HG03460 (cell line): ENCODE measurements around the gene CCDC201.

Source experiments
- ATAC-seq: cut with Tn5 transposase; IDR thresholded peaks from one replicate; pipeline ENCODE4 v1.9.1; 2021; ENCODE audit not compliant: unreplicated experiment

CCDC201 gene, protein sequence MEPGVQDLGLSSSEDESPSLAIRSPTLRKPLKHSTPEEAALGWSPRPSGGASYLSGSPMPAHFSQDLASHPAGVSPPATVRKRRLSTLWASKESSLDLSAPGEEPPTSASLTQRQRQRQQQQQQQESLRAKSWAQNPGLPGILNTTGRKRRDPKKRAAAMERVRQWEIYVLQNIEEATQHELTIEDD

DNA sequence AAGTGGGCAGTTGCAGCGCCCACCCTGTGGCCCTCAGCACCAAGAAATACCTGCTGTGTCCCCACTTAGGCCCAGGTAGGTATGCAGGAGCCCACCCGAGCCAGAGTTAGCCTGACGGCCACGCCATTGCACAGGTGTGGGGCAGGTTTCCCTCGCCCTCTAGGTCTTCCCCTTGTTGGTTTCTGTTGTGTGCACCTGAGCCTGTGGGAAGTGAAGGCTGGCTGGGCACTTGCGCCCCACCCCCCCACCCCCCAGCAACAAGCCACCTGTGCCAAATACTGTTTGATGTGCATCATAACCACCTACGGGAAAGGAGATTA, at the start of gene CCDC201:
Gene CCDC201, minus strand, starts transcription at position 48 of the 320 bp plus-strand sequence. CDS start 75 bp downstream, outside the sequence.
- ATAC-seq = no peak

DNA sequence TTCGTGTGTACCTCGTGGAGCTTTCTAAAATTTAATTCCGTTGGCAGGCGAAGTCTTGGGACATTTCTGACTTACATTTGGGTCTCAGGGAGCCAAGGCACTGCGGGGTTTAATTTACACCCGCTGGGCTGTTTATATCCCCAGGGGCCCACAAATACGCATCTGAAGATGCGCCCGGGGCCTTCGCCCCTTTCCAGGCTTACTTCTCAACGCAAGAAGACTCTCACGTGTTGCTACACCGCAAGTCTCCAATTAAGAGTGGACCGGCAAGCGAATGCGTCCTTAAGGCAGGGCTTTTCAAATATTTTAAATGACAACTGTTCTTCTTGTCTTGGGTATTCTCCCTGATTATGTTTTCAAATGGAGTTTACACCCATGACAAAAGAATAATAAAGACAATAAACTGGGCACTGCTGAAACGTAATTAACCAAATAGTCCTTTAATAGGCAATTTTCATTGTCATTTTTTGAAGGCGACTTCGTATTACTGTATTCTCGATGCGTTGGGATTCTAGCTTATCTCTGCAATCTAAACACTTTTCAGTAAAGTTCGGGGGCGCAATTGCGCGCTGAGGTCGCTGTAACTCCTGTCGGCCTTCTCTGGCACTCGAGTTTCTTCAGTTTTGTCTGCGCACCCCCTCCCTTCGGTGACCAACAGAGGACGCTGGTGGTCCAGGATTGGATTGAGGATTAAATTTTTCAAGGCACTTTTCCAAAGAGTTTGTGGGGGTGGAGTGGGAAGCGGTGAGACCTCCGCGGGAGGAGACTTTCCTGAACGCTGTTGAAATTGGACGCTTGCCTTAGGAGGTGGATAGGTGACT, 49.0 kb upstream of the CCDC201 start:
- ATAC-seq = no peak

DNA sequence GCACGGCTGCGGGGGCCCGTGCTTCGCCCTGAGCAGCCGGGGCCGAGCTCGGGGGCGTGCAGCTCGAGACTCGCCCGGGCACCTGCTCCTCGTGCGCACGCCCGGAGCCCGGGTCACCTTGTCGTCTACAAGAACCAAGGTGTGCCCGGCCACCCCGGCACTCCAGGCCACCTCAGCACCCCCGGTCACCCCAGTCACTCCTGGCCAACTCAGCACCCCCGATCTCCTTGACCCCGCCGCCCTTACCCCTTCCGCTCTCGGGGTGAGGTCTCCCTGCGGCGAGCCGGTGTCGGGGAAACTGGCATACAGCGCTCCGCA, 48.5 kb upstream of the CCDC201 start:
- no peak for ATAC-seq

DNA sequence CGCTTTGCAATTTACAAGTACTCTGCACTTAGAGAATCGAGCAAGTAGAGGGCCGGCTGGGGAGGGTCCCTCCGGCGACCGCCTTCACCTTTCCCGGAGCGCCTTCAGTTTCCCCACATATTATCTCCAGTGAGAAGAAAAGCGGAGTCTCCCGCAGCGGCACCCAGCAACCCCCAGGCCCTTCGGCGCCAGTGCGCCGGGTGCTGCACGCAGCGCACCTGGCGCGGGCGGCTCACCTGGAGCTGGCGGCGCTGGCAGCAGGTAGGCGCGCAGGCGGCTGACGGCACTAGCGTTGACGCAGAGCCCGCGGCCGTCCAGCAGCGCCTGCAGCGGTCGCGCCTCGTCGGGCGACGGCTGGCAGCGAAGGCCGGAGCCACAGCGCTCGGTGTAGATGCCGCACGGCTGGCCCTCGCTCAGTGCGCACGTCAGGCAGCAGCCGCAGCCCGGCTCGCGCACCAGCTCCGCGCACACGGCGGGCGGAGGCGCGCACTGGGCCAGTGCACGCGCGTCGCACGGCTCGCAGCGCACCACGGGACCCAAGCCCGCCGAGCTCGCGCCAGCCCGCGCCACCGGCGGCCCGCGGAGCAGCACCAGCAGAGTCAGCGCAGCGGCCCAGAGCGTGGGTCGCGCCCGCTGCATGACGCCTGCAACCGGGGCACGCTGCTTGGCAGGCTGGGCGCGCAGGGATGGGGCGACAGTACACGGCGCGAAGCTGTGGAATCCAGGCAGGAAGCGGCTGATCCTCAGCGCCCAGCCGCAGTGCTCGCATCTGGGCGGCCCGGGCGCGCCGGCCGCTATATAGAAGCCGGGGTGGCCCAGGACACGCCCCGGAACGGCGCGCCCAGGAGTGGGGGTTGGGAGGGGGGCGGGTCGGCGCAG, 47.9 kb upstream of the CCDC201 start, which contains the start of gene IGFBP3:
Gene IGFBP3, minus strand, starts transcription at position 771 of the 879 bp plus-strand sequence. Its CDS starts 132 bp downstream, at position 639.
- ATAC-seq = no peak

DNA sequence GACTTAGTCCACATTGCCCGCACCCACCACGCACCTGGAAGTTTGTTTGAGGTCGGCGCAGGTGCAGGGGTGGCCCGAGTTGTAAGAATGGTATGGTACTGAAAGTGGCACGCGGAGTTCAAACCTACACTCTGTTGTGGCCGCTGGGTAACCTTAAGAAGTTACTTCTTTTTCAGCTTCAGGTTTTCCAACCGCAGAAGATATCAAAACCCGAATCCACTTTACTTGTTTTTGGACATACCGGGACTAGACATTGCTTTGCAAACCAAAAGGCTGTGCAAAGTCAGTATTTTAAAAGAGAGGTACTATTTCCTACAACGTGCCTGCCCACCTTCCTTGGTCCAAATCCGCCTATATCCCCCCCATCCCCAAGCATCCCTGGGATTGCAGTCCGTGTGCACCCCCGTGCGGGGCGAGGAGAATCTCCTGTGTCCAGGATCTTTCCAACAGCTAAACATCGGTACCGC, 47.1 kb upstream of the CCDC201 start:
- ATAC-seq = no peak

DNA sequence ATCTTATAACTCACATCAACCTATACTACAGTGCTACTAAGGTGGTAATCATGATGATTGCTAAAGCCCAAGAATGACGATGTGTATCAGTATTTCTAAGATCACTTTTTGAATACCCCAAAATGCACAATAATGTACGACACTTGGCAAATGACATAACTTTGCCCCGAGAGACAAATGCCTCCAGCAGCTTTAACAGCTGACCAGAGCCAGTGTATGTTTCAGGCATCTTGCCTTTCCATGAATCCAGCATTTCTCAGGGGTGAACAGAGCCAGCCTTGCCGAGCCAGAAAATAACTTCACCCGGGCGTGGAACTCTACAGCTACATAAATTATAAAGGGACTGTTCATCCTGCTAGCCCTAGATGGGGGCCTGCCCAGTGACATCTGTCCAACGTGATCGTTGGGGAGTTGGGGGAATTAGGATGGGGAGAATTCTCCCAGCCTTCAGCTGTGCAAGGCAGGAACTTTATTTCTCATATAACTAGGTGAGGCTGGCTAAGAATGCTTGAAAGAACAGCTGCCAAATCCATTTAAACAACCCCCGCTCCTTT, 46.4 kb upstream of the CCDC201 start:
- ATAC-seq = no peak

DNA sequence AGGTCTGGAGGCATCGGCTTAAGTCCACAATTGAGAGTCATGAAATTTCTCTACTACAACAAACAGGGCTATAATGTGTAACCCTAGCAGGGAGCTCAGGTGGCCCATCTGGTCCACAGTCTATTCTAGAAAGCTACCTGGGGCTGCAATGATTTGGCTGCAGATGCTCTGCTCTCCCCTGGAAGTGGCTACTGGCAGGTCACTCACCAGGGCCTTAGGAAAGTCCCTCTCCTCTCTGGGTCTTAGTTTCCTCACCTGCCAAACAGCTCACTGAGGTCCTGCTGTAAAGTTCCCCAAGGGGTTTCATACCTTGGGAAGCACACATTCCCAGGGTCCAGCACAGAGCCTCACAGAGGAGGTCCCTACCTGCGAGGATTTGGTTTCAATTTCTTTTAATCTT, 45.7 kb upstream of the CCDC201 start:
- no peak for ATAC-seq

DNA sequence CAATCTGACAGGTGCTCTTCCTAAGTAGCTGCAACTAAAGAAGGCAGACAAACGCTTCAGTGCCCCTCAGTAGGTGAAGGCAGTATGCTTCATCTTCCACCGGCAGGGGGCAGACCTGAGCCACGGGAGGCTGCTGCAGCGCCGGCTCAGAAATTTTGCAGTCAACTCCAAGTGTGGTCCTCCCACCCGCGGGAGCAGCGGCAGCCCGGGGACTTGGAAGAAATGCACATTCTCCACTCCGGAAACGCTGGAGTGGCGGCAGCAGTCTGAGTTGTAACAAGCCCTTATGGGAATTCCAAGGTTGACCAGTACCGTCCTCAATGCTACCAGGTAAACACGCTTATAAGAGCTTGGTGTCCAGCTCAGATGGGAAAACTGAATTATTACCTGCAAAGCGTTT, 44.8 kb upstream of the CCDC201 start:
- ATAC-seq = no peak

DNA sequence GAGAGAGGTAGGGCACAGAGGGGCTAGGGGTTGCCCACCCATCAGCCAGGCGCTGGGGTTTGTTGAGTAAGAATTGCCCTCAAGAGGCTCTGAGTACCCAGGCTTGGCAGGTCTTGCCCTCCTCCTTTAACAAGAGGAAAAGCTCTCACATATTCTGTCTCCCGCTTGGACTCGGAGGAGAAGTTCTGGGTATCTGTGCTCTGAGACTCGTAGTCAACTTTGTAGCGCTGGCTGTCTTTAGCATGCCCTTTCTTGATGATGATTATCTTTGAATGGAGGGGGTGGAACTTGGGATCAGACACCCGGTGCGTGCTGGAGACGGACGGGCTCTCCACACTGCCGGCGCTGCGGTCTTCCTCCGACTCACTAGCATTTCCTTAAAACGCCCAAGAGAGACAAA, 44.2 kb upstream of the CCDC201 start:
- no peak for ATAC-seq

DNA sequence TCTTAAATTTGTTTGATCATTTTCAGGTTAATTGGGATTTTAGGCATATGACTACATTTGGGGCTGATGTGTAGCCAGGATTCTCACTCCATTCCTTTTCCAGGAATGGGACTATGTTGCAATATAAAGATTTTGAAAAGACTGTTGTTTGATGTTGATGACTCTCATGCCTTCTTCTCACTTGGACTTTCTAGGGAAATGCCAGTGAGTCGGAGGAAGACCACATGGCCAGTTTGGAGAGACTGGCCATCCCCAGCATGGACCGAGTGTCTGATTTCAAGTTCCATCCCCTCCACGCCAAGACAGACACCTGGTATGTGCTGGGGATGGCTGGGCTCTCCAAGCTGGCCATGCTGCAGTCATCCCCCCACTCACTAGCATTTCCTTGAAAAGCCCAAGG, 42.7 kb upstream of the CCDC201 start:
- no peak for ATAC-seq

DNA sequence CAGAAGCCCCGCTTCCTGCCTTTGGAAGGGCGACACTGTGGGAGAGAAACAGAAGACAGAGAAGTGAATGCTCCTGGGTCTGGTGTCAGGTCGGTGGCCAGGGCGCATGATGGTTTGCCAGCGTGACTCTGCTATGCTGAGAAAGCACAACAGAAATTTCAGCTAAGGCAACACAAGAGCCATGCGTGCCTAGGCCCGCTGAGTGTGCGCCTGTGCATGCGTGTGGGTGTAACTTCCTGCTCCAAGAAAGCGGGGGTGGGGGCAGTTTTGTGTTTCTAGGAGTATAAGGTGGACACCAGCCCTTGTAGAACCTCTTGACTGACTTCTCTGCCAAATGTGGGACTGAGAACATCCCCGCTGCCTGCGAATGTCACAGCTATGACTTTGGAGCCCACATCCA, 42.0 kb upstream of the CCDC201 start:
- ATAC-seq = no peak

DNA sequence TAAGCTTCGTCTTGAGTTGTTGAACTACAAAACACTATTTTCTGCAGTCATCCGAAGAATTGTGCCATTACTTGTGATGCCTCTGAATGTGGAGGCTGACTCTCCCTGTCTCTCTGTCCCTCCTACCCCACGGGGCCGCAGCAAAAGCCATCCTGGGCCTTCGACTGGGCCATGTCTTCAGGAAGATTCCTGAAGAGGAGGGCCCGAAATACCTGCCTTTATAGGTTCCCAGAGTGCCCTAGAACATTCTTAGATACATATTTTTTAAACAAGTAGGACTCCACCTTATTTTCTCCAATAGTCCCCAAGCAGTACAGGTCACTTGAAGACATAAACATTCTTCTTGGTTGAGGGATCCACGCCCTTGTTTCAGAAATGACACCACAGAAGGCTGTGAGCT, 40.1 kb upstream of the CCDC201 start:
- no peak for ATAC-seq

DNA sequence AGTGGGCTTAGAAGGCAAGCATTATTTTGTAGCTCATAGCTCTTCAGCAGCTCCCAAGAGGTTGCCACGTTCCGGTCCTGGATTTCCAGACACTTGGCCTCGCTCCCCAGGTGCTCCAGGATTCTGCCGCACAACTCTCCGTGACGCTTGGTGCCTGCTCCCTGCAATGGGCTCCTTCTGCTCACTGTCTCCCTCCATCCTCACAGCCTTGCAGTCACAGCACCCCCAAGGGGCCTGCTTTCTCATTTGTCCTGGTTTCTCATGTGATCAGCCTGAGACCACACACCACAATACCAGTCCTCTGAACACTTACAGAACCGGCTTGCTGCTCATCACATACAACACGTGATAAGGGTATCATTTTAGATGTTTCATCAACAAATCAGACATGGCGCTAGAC, 38.4 kb upstream of the CCDC201 start:
- ATAC-seq = no peak

DNA sequence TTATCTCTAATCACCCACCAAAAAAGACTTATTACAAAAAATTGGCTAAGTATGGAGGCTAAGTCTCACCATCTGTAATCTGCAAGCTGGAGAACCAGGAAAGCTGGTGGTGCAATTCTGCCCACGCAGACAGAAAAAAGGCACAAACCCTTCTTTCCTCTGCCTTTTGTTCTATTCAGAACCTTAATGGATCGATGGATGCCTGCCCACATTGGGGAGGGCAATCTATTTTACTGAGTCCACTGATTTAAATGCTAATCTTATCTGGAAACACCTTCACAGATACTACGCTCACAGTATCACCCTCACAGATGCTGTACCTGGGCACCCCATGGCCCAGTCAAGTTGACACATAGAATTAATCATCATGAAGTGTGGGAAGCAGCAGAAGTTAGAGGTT, 38.0 kb upstream of the CCDC201 start:
- no peak for ATAC-seq

DNA sequence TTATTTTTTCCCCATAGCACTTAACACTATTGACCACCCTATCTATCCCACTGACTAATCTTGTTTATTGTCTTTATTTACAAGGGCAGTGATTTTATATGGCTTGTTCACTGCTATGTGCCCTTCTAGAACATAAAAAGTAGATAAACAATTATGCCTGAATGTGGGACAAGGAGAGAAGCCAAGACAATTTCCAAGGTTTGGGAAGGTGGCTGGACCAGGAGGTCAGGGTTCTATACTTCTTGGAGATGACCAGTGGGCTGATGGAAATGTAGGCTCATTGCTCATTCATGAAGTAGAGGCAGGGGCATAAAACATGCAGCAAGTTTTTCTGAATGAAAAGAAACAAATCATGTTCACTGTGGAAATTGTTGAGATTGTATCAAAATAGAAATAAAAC, 36.7 kb upstream of the CCDC201 start:
- ATAC-seq = no peak

DNA sequence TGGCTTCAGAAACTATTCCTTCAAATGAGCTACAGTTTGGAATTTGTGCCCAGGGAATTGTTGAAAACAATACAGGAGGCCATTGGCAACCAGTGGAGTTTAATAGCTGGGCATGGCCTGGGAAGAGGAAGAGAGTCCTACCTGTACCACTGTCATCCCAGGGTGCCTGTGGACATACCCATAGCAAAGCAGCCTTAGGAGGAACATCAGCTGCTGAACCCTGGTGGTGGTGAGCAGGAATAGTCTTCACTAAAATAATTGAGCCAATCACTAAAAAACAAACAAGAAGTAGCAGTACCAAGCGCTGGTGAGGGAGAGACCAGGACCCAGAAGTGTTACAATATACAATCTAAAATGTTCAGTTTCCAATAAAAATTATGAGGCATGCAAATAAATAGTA, 29.9 kb upstream of the CCDC201 start:
- ATAC-seq = no peak

DNA sequence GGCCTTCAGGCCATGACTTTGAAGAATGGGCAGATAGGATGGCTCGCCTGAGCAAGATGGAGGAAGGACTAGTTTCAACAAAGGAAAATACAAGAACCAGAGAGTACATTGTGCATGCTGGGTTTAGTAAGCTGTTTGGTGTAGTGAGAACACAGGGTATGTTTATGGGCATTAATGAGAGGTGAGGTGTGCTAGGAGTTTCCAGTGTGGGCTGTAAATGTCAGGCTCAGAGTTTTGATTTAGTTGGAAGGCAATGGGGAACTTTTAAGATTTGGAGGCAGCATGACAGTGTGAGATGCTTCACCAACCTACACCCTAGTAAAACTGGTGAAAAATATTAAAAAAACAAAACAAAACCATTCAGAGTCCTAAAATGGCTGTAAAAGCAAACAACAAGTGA, 28.7 kb upstream of the CCDC201 start:
- no peak for ATAC-seq

DNA sequence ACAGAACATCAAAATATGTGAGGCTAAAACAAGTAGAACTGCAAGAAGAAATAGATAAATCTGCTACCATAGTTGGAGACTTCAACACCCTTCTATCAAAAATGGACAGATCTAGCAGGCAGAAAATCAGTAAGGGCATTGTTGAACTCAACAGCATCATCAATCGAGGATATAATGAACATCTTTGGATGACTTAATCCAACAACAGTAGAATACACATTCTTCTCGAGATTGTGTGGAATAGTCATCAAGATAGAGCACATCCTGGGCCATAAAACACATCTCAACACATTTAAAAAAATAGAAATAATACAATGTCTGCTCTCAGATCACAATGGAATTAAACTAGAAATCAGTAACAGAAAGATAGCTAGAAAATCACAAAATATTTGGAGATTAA, 25.3 kb upstream of the CCDC201 start:
- ATAC-seq = no peak

DNA sequence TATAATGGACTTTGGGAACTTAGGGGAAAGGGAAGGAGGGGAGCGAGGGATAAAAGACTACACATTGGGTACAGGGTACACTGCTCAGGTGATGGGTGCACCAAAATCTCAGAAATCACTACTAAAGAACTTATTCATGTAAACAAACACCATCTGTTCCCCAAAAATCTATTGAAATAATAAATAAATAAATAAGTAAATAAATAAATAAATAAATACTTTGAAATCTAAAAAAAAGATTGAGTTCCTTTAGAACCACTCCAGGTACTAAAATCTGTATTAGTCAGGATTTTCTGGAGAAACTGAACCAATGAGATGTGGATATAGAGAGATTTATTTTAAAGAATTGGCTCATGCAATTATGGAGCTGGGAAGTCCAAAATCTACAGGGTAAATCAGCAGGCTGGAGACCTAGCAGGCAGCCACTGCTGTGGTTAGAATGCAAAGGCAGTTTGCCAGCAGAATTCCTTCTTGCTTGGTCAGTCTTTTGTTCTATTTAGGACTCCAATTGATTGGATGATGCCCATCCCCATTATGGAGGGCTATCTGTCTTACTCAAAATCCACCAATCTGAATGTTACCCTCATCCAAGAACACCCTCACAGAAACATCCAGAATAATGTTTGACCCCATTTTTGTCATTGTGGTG, 24.3 kb upstream of the CCDC201 start:
- ATAC-seq = no peak

DNA sequence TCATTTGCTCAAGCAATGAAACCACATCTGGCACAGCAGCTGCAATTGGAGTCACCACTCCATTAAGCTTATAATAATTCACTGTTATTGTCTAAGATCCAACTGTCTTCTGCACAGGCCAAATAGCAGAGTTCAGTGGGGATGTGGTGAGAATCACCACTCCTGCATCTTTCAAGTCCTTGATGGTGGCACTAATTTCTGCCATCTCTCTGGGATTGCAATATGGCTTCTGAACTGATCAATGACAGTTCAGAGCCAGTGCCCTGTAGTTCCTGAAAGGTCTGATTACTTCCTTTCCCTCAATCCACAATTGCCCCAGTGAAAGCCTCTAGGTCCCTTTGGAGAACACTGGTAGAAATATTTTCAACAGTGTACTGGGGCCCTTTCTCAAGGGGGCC, 21.8 kb upstream of the CCDC201 start:
- ATAC-seq = no peak
